ENCODE data around the gene DSCAM.

Gene DSCAM

GRCh38 chr21:40540216-40540615 lies 306.7 kb downstream of the DSCAM start:
- no peak overlapping the region for H3K4me3 ChIP-seq (ENCODE audit: control insufficient read depth, low read depth, low read length)
- no peak for TF ChIP-seq CTCF (IDR thresholded peaks at IDR 0.05; ENCODE audit: control insufficient read depth, insufficient read depth, low read depth, low read length, missing control alignments)
- no peak for DNase-seq (ENCODE audit: low read depth)

GRCh38 chr21:40534886-40535285 lies 312.1 kb downstream of the DSCAM start:
- no peak overlapping the region for H3K4me3 ChIP-seq (ENCODE audit: control insufficient read depth, low read depth, low read length)
- no peak for TF ChIP-seq CTCF (IDR thresholded peaks at IDR 0.05; ENCODE audit: control insufficient read depth, insufficient read depth, low read depth, low read length, missing control alignments)
- DNase-seq (ENCODE audit: low read depth): no peak

GRCh38 chr21:40531431-40532110 lies 315.4 kb downstream of the DSCAM start:
- H3K4me3 ChIP-seq (ENCODE audit: control insufficient read depth, low read depth, low read length): no peak overlapping the region
- no peak for TF ChIP-seq CTCF (IDR thresholded peaks at IDR 0.05; ENCODE audit: control insufficient read depth, insufficient read depth, low read depth, low read length, missing control alignments)
- no peak for DNase-seq (ENCODE audit: low read depth)

- H3K4me3 ChIP-seq (ENCODE audit: control insufficient read depth, low read depth, low read length): no peak overlapping the region
- TF ChIP-seq CTCF (IDR thresholded peaks at IDR 0.05; ENCODE audit: control insufficient read depth, insufficient read depth, low read depth, low read length, missing control alignments): no peak
- no peak for DNase-seq (ENCODE audit: low read depth)
These were observed 315.9 kb downstream of the DSCAM start for GRCh38 chr21:40531016-40531415.

- no peak overlapping the region for H3K4me3 ChIP-seq (ENCODE audit: control insufficient read depth, low read depth, low read length)
- TF ChIP-seq CTCF (IDR thresholded peaks at IDR 0.05; ENCODE audit: control insufficient read depth, insufficient read depth, low read depth, low read length, missing control alignments): no peak
- no peak for DNase-seq (ENCODE audit: low read depth)
These were observed 329.3 kb downstream of the DSCAM start for GRCh38 chr21:40517646-40518045.

GRCh38 chr21:40516335-40516734 lies 330.6 kb downstream of the DSCAM start:
- no peak for DNase-seq (ENCODE audit: low read depth)
- TF ChIP-seq CTCF (IDR thresholded peaks at IDR 0.05; ENCODE audit: control insufficient read depth, insufficient read depth, low read depth, low read length, missing control alignments): no peak
- no peak overlapping the region for H3K4me3 ChIP-seq (ENCODE audit: control insufficient read depth, low read depth, low read length)
